ENCODE measurements around the gene DMXL1. TPM values are rescaled to one million over a fixed set of nuclear protein-coding genes. Genes with fewer than 3 reads are reported as not detected.
"Not testable (repeated sequence)": the region's sequence is repeated elsewhere in the genome, so short reads cannot be mapped to it uniquely, and the experiment has no call there.

DMXL1 gene
- total and polyA plus RNA-seq, 4 donors: 10.5 to 69.7 (median 34.3) TPM

GRCh38 chr5:119083679-119084078 lies 12.8 kb downstream of the DMXL1 start:
- DNase-seq (no peak), ATAC-seq (ENCODE audit: low FRiP score) (no peak)
- Histone ChIP-seq H3K4me3 (ENCODE audit: low read length in 2 of 2) (no peak overlapping the region), H3K27me3 (ENCODE audit: control insufficient read depth in 1 of 2, insufficient read depth in 2 of 2, low read length in 1 of 2) (no peaks in the 10 kb centered on the region), H3K9me3 (ENCODE audit: control insufficient read depth, low read length) (no peaks in the 10 kb centered on the region), H3K27ac (ENCODE audit: low read depth in 1 of 2, low read length in 2 of 2) (no peak overlapping the region), H3K36me3 (ENCODE audit: control insufficient read depth in 1 of 2, insufficient read depth in 2 of 2, low read length in 1 of 2) (no peaks in the 10 kb centered on the region), H3K4me1 (ENCODE audit: control insufficient read depth in 1 of 2, insufficient read depth in 2 of 2, low read length in 2 of 2) (no peaks in the 10 kb centered on the region)
- WGBS, 2 donors: 89 to 92% methylated on average over 3 of the region's 3 CpGs
- intact Hi-C loops (cut with DNase I): no loop called here

- no peak for ATAC-seq (ENCODE audit: low FRiP score)
- Histone ChIP-seq H3K27me3 (ENCODE audit: control insufficient read depth in 1 of 2, insufficient read depth in 2 of 2, low read length in 1 of 2) (no peaks in the 10 kb centered on the region), H3K36me3 (ENCODE audit: control insufficient read depth in 1 of 2, insufficient read depth in 2 of 2, low read length in 1 of 2) (no peaks in the 10 kb centered on the region), H3K9me3 (ENCODE audit: control insufficient read depth, low read length) (peaks cover 2% of the 10 kb centered on the region), H3K4me3 (ENCODE audit: low read length in 2 of 2) (no peak overlapping the region), H3K4me1 (ENCODE audit: control insufficient read depth in 1 of 2, insufficient read depth in 2 of 2, low read length in 2 of 2) (no peaks in the 10 kb centered on the region), H3K27ac (ENCODE audit: low read depth in 1 of 2, low read length in 2 of 2) (no peak overlapping the region)
- DNase-seq: no peak
- WGBS, 2 donors: 37 to 49% methylated on average over 2 of the region's 2 CpGs
- intact Hi-C loops (cut with DNase I): no loop called here
These were observed 17.6 kb downstream of the DMXL1 start for GRCh38 chr5:119088438-119088837.

- H3K27ac ChIP-seq (ENCODE audit: low read depth in 1 of 2, low read length in 2 of 2): no peak overlapping the region
- intact Hi-C loops (cut with DNase I): no loop called here
- H3K27me3 ChIP-seq (ENCODE audit: control insufficient read depth in 1 of 2, insufficient read depth in 2 of 2, low read length in 1 of 2): no peaks in the 10 kb centered on the region
- H3K9me3 ChIP-seq (ENCODE audit: control insufficient read depth, low read length): peaks cover 2% of the 10 kb centered on the region
- no peaks in the 10 kb centered on the region for H3K4me1 ChIP-seq (ENCODE audit: control insufficient read depth in 1 of 2, insufficient read depth in 2 of 2, low read length in 2 of 2)
- DNase-seq (no peak), ATAC-seq (ENCODE audit: low FRiP score) (no peak)
- H3K4me3 ChIP-seq (ENCODE audit: low read length in 2 of 2): no peak overlapping the region
- H3K36me3 ChIP-seq (ENCODE audit: control insufficient read depth in 1 of 2, insufficient read depth in 2 of 2, low read length in 1 of 2): no peaks in the 10 kb centered on the region
These were observed 24.7 kb downstream of the DMXL1 start for GRCh38 chr5:119095611-119096010.

- peaks cover 0 to 2% of the 10 kb centered on the region in 2 donors for H3K36me3 ChIP-seq (ENCODE audit: control insufficient read depth in 1 of 2, insufficient read depth in 2 of 2, low read length in 1 of 2)
- H3K27ac ChIP-seq (ENCODE audit: low read depth in 1 of 2, low read length in 2 of 2): no peak overlapping the region
- no peaks in the 10 kb centered on the region for H3K27me3 ChIP-seq (ENCODE audit: control insufficient read depth in 1 of 2, insufficient read depth in 2 of 2, low read length in 1 of 2)
- no peak for DNase-seq
- no peaks in the 10 kb centered on the region for H3K4me1 ChIP-seq (ENCODE audit: control insufficient read depth in 1 of 2, insufficient read depth in 2 of 2, low read length in 2 of 2)
- no peak overlapping the region for H3K4me3 ChIP-seq (ENCODE audit: low read length in 2 of 2)
- no peak for ATAC-seq (ENCODE audit: low FRiP score)
- intact Hi-C loops (cut with DNase I): no loop called here
- H3K9me3 ChIP-seq (ENCODE audit: control insufficient read depth, low read length): no peaks in the 10 kb centered on the region
These were observed 35.1 kb downstream of the DMXL1 start for GRCh38 chr5:119105971-119106370.

GRCh38 chr5:119112151-119112550 lies 41.3 kb downstream of the DMXL1 start:
- Histone ChIP-seq H3K27me3 (ENCODE audit: control insufficient read depth in 1 of 2, insufficient read depth in 2 of 2, low read length in 1 of 2) (no peaks in the 10 kb centered on the region), H3K4me3 (ENCODE audit: low read length in 2 of 2) (no peak overlapping the region), H3K4me1 (ENCODE audit: control insufficient read depth in 1 of 2, insufficient read depth in 2 of 2, low read length in 2 of 2) (no peaks in the 10 kb centered on the region), H3K36me3 (ENCODE audit: control insufficient read depth in 1 of 2, insufficient read depth in 2 of 2, low read length in 1 of 2) (no peaks in the 10 kb centered on the region), H3K9me3 (ENCODE audit: control insufficient read depth, low read length) (no peaks in the 10 kb centered on the region), H3K27ac (ENCODE audit: low read depth in 1 of 2, low read length in 2 of 2) (no peak overlapping the region)
- DNase-seq (no peak), ATAC-seq (ENCODE audit: low FRiP score) (no peak)
- intact Hi-C loops (cut with DNase I): no loop called here
- WGBS, 2 donors: 90 to 92% methylated on average over 5 of the region's 5 CpGs

- Histone ChIP-seq H3K27ac (ENCODE audit: low read depth in 1 of 2, low read length in 2 of 2) (no peak overlapping the region), H3K4me1 (ENCODE audit: control insufficient read depth in 1 of 2, insufficient read depth in 2 of 2, low read length in 2 of 2) (no peaks in the 10 kb centered on the region), H3K27me3 (ENCODE audit: control insufficient read depth in 1 of 2, insufficient read depth in 2 of 2, low read length in 1 of 2) (no peaks in the 10 kb centered on the region), H3K36me3 (ENCODE audit: control insufficient read depth in 1 of 2, insufficient read depth in 2 of 2, low read length in 1 of 2) (peaks cover 0 to 2% of the 10 kb centered on the region in 2 donors), H3K9me3 (ENCODE audit: control insufficient read depth, low read length) (no peaks in the 10 kb centered on the region), H3K4me3 (ENCODE audit: low read length in 2 of 2) (no peak overlapping the region)
- intact Hi-C loops (cut with DNase I): no loop called here
- 96 to 100% methylated on average over 2 of the region's 2 CpGs for WGBS, 2 donors
- ATAC-seq (ENCODE audit: low FRiP score) (no peak), DNase-seq (no peak)
These were observed 46.4 kb downstream of the DMXL1 start for GRCh38 chr5:119117237-119117636.

GRCh38 chr5:119118000-119118399 lies 47.1 kb downstream of the DMXL1 start:
- DNase-seq (no peak), ATAC-seq (ENCODE audit: low FRiP score) (no peak)
- no peaks in the 10 kb centered on the region for H3K9me3 ChIP-seq (ENCODE audit: control insufficient read depth, low read length)
- H3K4me1 ChIP-seq (ENCODE audit: control insufficient read depth in 1 of 2, insufficient read depth in 2 of 2, low read length in 2 of 2): no peaks in the 10 kb centered on the region
- peaks cover 0 to 2% of the 10 kb centered on the region in 2 donors for H3K36me3 ChIP-seq (ENCODE audit: control insufficient read depth in 1 of 2, insufficient read depth in 2 of 2, low read length in 1 of 2)
- intact Hi-C loops (cut with DNase I): no loop called here
- no peaks in the 10 kb centered on the region for H3K27me3 ChIP-seq (ENCODE audit: control insufficient read depth in 1 of 2, insufficient read depth in 2 of 2, low read length in 1 of 2)
- H3K27ac ChIP-seq (ENCODE audit: low read depth in 1 of 2, low read length in 2 of 2): no peak overlapping the region
- H3K4me3 ChIP-seq (ENCODE audit: low read length in 2 of 2): no peak overlapping the region

GRCh38 chr5:119120893-119121292 lies 50.0 kb downstream of the DMXL1 start:
- no peaks in the 10 kb centered on the region for H3K9me3 ChIP-seq (ENCODE audit: control insufficient read depth, low read length)
- no peak overlapping the region for H3K27ac ChIP-seq (ENCODE audit: low read depth in 1 of 2, low read length in 2 of 2)
- 92 to 98% methylated on average over 4 of the region's 4 CpGs for WGBS, 2 donors
- H3K36me3 ChIP-seq (ENCODE audit: control insufficient read depth in 1 of 2, insufficient read depth in 2 of 2, low read length in 1 of 2): peaks cover 0 to 2% of the 10 kb centered on the region in 2 donors
- intact Hi-C loops (cut with DNase I): no loop called here
- no peaks in the 10 kb centered on the region for H3K27me3 ChIP-seq (ENCODE audit: control insufficient read depth in 1 of 2, insufficient read depth in 2 of 2, low read length in 1 of 2)
- no peak overlapping the region for H3K4me3 ChIP-seq (ENCODE audit: low read length in 2 of 2)
- no peak for DNase-seq
- no peaks in the 10 kb centered on the region for H3K4me1 ChIP-seq (ENCODE audit: control insufficient read depth in 1 of 2, insufficient read depth in 2 of 2, low read length in 2 of 2)
- no peak for ATAC-seq (ENCODE audit: low FRiP score)

GRCh38 chr5:119122474-119122873 lies 51.6 kb downstream of the DMXL1 start:
- DNase-seq; H3K36me3 ChIP-seq (ENCODE audit: control insufficient read depth in 1 of 2, insufficient read depth in 2 of 2, low read length in 1 of 2); intact Hi-C loops (cut with DNase I); ATAC-seq (ENCODE audit: low FRiP score); H3K9me3 ChIP-seq (ENCODE audit: control insufficient read depth, low read length); H3K27ac ChIP-seq (ENCODE audit: low read depth in 1 of 2, low read length in 2 of 2); H3K4me1 ChIP-seq (ENCODE audit: control insufficient read depth in 1 of 2, insufficient read depth in 2 of 2, low read length in 2 of 2); H3K27me3 ChIP-seq (ENCODE audit: control insufficient read depth in 1 of 2, insufficient read depth in 2 of 2, low read length in 1 of 2); H3K4me3 ChIP-seq (ENCODE audit: low read length in 2 of 2): not testable (repeated sequence)
- WGBS, 2 donors: 93 to 97% methylated on average over 20 to 27 of the region's 27 CpGs

Measured in aorta (tissue), 5 donors.